IPS DF 6.9 (cell line): Measurements from ENCODE around the gene PLS3.
A peak's percentile ranks its signal among the peaks of the same experiment; 100 is the strongest.
"Not testable (repeated sequence)": the region's sequence is repeated elsewhere in the genome, so short reads cannot be mapped to it uniquely, and the experiment has no call there.

Experiments used
- DNase-seq: peaks from one replicate; pipeline ENCODE4 v3.0.0-alpha.2; 2013; ENCODE audit warnings: low read depth, low spot score
- H3K27ac ChIP-seq: one replicate; pipeline ENCODE4 v1.5.1; 2013; ENCODE audit warnings: low read length, control low read depth
- H3K27me3 ChIP-seq: 2 replicates; pipeline ENCODE4 v1.6.1; 2013; ENCODE audit warnings: mild to moderate bottlenecking, low read length; ENCODE audit not compliant: control insufficient read depth, insufficient read depth
- H3K36me3 ChIP-seq: 2 replicates; pipeline ENCODE4 v1.6.1; 2013; ENCODE audit warnings: low read length; ENCODE audit not compliant: control insufficient read depth, insufficient read depth
- H3K4me1 ChIP-seq: 2 replicates; pipeline ENCODE4 v1.6.1; 2013; ENCODE audit warnings: low read length; ENCODE audit not compliant: control insufficient read depth, insufficient read depth
- H3K4me3 ChIP-seq: 2 replicates; pipeline ENCODE4 v1.5.1; 2013; ENCODE audit warnings: mild to moderate bottlenecking, low read length
- H3K9me3 ChIP-seq: 2 replicates; pipeline ENCODE4 v1.6.1; 2013; ENCODE audit warnings: low read length, inconsistent platforms; ENCODE audit not compliant: control insufficient read depth, insufficient read depth
- WGBS: extraction: QIAGEN DNeasy Blood & Tissue Kit; methylation state at CpG from one replicate; pipeline ENCODE4 v1.1.7; 2013; ENCODE audit warnings: mixed read lengths, missing lambda C conversion rate; ENCODE audit not compliant: insufficient read length, insufficient coverage; 5-methylcytosine and 5-hydroxymethylcytosine counted together

Gene PLS3

DNA sequence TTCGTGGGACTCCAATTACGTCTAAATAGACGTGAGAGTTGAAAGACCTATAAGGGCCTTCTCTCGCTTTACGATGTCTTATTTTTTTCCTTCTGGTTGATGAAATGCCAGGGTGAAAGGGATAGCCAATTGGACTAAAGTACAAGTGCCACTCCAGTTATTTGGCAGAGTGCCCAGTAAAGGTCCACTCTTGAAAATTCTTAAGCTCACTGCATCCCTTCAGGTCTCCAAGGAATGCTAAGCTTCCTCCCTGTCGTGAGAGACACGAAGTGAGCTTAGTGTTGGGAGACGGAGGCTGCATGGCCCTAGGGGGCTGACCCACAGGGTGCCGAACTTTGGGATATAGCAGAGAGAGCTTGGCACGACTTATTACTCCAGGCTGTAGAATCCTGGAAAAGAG, 19.9 kb upstream of the PLS3 start:
- H3K27ac ChIP-seq, H3K4me3 ChIP-seq, H3K4me1 ChIP-seq, H3K27me3 ChIP-seq, H3K36me3 ChIP-seq, H3K9me3 ChIP-seq, DNase-seq: not testable (repeated sequence)
- WGBS = no CpG with 5 or more reads among the region's 10 CpGs

DNA sequence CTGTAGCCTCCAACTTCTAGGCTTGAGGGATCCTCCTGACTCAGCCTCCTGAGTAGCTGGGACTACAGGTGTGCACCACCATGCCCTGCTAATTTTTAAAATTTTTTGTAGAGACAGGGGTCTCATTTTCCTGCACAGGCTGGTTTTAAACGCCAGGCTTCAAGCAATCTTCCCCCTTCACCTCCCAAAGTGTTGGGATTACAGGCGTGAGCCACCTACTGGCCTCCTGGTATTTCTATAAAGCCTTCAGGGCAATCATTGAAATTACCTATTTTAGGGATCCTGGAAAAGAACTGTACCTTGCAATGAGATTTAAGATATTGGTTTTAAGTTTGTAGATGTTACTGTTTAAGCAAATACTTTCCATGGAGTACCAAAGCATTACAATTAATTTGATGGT, 13.5 kb upstream of the PLS3 start:
- H3K4me3 ChIP-seq = no peak overlapping the region
- no peaks in the 10 kb centered on the region for H3K9me3 ChIP-seq
- no peaks in the 10 kb centered on the region for H3K4me1 ChIP-seq
- no peak overlapping the region for H3K27ac ChIP-seq
- no CpG with 5 or more reads among the region's 2 CpGs for WGBS
- no peak for DNase-seq
- H3K27me3 ChIP-seq = no peaks in the 10 kb centered on the region
- H3K36me3 ChIP-seq = no peaks in the 10 kb centered on the region

DNA sequence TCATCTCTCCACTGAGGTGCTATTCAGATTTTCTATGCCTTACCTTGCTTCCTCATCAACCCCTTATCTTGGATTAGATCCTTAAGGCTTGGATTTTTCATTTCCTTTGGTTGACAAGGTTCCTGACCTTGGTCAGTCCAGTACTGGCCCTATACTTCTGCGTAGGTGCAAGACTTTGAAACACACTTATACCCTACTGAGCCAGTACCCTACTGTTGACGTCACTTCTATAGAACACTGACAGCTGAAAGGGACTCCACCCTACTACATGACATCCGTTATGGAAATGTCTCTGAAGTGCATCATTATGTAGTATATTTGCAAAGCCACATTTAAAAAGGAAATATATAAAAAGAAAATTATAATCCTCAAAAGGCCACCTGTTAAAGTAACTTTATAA, 12.0 kb upstream of the PLS3 start:
- no peak overlapping the region for H3K27ac ChIP-seq
- no peaks in the 10 kb centered on the region for H3K27me3 ChIP-seq
- no peaks in the 10 kb centered on the region for H3K9me3 ChIP-seq
- WGBS = no CpG with 5 or more reads among the region's 3 CpGs
- no peak for DNase-seq
- H3K36me3 ChIP-seq = no peaks in the 10 kb centered on the region
- no peak overlapping the region for H3K4me3 ChIP-seq
- H3K4me1 ChIP-seq = no peaks in the 10 kb centered on the region

DNA sequence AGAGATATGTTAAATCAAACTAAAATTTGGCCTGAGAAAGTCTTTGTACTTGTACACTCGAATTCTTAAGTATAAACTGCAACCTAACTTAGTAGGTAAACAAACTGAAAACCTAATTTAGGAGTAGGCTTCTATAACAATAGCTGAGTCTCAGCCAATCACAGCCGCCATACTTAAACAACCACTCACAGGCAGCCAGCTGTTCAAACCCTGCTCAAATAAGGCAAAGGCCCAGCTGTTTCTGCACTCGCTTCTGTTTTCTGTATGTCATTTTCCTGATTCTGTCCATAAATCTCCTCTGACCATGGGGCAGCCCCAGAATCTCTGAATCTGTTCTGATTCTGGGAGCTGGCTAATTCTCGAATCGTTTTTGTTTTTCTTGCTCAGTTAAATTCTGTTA, 7.8 kb upstream of the PLS3 start:
- DNase-seq = no peak
- Histone ChIP-seq H3K27me3 (no peaks in the 10 kb centered on the region), H3K4me3 (no peak overlapping the region), H3K36me3 (no peaks in the 10 kb centered on the region), H3K27ac (no peak overlapping the region), H3K4me1 (no peaks in the 10 kb centered on the region), H3K9me3 (no peaks in the 10 kb centered on the region)
- no CpG with 5 or more reads among the region's 5 CpGs for WGBS

DNA sequence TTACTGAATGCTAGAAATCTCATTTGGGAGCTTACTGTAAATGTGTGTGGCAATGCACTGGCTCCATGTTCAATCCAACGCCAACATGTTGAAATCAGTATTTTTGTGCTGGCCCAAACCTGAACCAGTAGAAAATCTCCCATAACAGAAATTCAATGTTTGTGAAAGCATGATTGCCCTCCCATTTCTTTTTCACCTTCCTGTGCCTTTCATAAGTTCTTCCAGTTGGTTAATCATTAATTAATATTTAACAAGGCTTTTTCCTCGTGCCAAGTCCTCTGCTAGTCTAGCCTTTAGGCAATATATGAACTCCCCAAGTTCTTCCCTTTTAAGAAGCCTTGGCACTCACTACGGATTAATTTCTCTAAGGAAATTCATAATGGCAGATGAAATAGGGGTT, 1.3 kb upstream of the PLS3 start:
- no CpG with 5 or more reads among the region's 3 CpGs for WGBS
- no peak overlapping the region for H3K4me3 ChIP-seq
- no peak for DNase-seq

DNA sequence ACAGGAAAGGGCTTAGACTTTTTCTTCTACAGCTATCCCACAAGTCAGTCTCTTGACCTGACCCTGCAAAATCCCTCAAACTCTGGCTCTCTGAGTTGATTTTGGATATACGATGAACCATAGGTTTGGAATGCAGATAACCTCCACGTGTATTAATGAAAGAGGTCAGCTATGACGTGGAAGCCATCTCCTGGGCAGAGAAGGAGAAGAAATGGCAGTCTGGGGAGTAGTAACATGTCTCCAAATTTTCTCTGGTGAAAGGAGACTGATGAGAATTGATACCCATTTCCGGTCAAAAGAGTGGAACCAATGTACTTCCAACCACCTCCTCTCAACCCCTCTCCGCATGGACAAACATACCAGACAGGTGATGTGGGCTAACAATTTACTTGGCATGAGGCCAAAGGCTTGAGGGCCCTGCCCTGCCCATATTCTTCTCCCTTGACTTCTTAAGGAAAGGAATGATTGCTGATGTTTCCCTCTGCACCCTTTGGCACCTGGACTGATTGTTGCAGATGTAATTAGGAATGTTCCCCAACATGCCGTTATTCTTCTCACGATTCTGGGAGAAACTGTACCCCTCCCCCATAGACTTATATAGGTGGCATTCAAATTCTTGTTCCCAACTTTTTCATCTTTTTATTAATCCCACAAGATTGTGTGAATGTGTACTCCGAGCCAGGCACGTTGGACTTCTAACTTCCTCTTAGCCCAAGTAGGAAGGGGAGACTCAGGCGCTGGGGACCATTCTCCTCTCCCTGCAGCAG, 580 bp upstream of the PLS3 start:
- Histone ChIP-seq H3K4me3 (peak overlapping the region; percentile 94; the same call in 1 of the 2 replicates), H3K27ac (no peak overlapping the region), H3K4me1 (no peaks in the 10 kb centered on the region), H3K27me3 (no peaks in the 10 kb centered on the region), H3K36me3 (no peaks in the 10 kb centered on the region), H3K9me3 (no peaks in the 10 kb centered on the region)
- DNase-seq = no peak
- WGBS = no CpG with 5 or more reads among the region's 10 CpGs

More for the DNA sequence above, 1.3 kb upstream of the PLS3 start:
- Histone ChIP-seq H3K27me3 (no peaks in the 10 kb centered on the region), H3K36me3 (no peaks in the 10 kb centered on the region), H3K27ac (no peak overlapping the region), H3K9me3 (no peaks in the 10 kb centered on the region), H3K4me1 (no peaks in the 10 kb centered on the region)

DNA sequence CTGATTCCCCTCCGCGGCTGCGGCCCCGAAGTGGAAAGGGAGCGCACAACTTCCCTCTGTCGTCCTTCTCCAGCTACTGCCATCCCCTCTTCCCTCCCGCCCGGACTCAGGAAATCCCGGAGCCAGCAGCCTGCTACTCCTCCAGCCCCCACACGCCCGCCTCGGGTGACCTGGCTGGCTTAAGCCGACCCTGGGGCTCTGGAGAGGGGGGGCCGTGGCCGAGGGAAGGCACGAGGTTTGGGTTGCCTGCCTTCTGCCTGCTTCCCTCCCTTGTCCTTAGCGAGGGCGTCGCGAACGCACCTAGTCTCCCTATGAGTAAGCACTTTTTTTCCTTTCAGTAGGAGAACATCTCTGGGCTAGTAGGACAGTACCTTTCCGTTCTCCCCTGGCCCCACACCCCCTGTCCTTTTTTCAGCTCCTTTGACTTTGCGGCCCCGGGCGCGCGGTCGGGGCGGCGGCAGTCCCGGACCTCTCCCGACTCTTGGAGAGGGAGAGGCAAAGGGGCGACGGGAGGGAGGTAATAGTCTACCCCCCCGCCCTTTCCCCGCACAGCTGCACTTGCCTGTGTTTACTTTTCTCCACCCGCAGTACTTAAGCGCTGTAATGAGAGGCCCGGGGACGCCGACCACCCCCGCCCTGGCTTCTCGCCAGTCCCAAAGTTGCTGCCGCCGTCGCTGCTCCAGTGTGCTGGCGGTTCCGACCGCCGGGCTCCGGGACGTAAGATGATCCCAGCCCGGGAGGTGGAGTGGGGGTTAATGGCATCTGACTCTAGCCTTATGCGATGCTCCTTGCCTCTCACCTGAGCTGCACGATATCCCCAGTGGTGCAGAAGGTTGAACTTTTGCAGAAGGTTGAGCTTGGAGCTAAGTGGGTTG, 868 bp downstream of the PLS3 start:
- no peak for DNase-seq
- Histone ChIP-seq H3K4me1 (no peaks in the 10 kb centered on the region), H3K4me3 (peak overlapping the region; percentile 94), H3K27ac (no peak overlapping the region), H3K9me3 (no peaks in the 10 kb centered on the region), H3K27me3 (no peaks in the 10 kb centered on the region), H3K36me3 (no peaks in the 10 kb centered on the region)
- WGBS = no CpG with 5 or more reads among the region's 55 CpGs

DNA sequence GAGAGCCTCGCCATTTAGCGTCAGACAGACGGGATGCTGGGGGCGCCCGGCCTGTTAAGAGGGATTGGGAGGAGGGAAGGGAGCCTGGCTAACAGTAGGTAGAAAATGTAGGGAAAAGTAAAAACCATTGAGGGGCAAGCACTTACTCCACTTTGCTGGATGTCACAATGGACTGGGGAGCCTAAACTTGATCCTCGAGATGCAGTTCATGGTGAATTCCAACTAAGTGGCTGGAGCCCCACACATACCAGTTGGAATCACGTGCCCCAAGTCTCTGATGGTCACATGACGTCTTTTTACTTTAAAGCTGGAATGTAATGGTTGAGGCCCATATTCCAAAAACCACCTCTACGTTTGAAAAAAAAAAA, 1.5 kb downstream of the PLS3 start:
- Histone ChIP-seq H3K27ac (no peak overlapping the region), H3K9me3 (no peaks in the 10 kb centered on the region), H3K27me3 (no peaks in the 10 kb centered on the region), H3K36me3 (no peaks in the 10 kb centered on the region), H3K4me1 (no peaks in the 10 kb centered on the region), H3K4me3 (peak overlapping the region; percentile 94; the same call in 1 of the 2 replicates)
- DNase-seq = no peak
- WGBS = no CpG with 5 or more reads among the region's 9 CpGs

DNA sequence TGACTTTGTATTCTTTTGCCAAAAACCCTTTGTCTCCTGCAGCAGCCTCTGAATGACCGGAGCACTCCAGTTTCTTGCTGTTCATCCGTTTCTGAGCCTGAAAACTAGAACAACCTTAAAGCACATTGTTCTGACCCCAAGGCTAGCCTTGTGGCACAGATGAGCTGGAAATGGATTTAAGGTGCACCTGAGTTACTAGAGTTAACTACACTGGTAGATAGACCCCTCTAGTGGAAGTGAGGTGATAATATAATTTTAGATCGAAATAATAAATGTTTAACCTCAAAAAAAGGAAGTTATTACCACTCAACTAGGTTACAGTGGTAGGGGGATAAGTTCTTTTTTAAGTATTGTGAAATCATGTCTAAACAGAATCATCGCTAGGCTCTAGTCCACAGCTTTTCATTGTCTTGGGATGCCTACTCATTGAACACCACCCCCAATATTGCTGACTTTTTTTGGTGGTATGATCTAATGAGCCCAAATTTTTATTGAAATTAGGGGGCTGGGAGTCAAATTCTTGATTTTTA, 2.7 kb downstream of the PLS3 start:
- H3K4me1 ChIP-seq = no peaks in the 10 kb centered on the region
- no peak overlapping the region for H3K27ac ChIP-seq
- no CpG with 5 or more reads among the region's 4 CpGs for WGBS
- H3K4me3 ChIP-seq = no peak overlapping the region
- DNase-seq = no peak
- H3K36me3 ChIP-seq = no peaks in the 10 kb centered on the region
- H3K27me3 ChIP-seq = no peaks in the 10 kb centered on the region
- H3K9me3 ChIP-seq = no peaks in the 10 kb centered on the region

DNA sequence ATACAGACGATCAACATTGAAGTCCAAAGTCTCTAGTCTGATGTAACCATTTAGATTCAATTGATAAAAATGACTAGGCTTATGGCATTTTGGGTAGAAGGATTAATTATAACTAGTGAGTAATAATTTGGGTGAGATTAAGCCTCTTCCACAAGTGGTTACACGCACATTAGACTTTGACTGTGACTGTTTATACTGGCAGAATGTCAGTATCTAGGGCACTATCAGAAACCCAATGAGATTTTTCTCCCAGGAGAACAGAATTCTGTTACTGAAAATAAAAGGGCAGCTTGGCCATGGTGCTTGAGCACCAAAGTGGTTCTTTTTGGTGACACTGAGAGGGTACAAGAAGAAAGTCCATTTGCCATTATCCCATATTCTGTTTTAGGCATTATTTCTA, 3.3 kb downstream of the PLS3 start:
- Histone ChIP-seq H3K9me3 (no peaks in the 10 kb centered on the region), H3K4me1 (no peaks in the 10 kb centered on the region), H3K4me3 (no peak overlapping the region), H3K36me3 (no peaks in the 10 kb centered on the region), H3K27ac (no peak overlapping the region), H3K27me3 (no peaks in the 10 kb centered on the region)
- no peak for DNase-seq
- WGBS = no CpG with 5 or more reads among the region's 2 CpGs
